ENCODE measurements around the gene PCDH9.
A peak's percentile ranks its signal among the peaks of the same experiment; 100 is the strongest.

PCDH9 gene

GRCh38 chr13:67238277-67238859 lies 8.2 kb upstream of the PCDH9 start:
- no peaks in the 10 kb centered on the region for H3K9me3 ChIP-seq (ENCODE audit: low read length)
- TF ChIP-seq EZH2 (IDR thresholded peaks at IDR 0.05; ENCODE audit: borderline replicate concordance, low read length): no peak
- TF ChIP-seq, protein P1, sequence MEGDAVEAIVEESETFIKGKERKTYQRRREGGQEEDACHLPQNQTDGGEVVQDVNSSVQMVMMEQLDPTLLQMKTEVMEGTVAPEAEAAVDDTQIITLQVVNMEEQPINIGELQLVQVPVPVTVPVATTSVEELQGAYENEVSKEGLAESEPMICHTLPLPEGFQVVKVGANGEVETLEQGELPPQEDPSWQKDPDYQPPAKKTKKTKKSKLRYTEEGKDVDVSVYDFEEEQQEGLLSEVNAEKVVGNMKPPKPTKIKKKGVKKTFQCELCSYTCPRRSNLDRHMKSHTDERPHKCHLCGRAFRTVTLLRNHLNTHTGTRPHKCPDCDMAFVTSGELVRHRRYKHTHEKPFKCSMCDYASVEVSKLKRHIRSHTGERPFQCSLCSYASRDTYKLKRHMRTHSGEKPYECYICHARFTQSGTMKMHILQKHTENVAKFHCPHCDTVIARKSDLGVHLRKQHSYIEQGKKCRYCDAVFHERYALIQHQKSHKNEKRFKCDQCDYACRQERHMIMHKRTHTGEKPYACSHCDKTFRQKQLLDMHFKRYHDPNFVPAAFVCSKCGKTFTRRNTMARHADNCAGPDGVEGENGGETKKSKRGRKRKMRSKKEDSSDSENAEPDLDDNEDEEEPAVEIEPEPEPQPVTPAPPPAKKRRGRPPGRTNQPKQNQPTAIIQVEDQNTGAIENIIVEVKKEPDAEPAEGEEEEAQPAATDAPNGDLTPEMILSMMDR (IDR thresholded peaks at IDR 0.05; ENCODE audit: low read length): peak; percentile 74
- peak overlapping the region; percentile 27 for H3K4me2 ChIP-seq (ENCODE audit: low read length)
- H3K79me2 ChIP-seq (ENCODE audit: insufficient read depth, low read length): no peaks in the 10 kb centered on the region
- peak overlapping the region; percentile 82 for H2AFZ ChIP-seq (ENCODE audit: low read length)
- peak overlapping the region; percentile 48 for H3K27ac ChIP-seq (ENCODE audit: low read depth, low read length, poor library complexity, severe bottlenecking)
- H3F3A ChIP-seq (ENCODE audit: insufficient read depth, low read length): no peaks in the 10 kb centered on the region; the same call in 1 of the 2 replicates
- no peaks in the 10 kb centered on the region for H3K36me3 ChIP-seq (ENCODE audit: insufficient read depth, low read length)
- H4K20me1 ChIP-seq (ENCODE audit: insufficient read depth, low read length): no peaks in the 10 kb centered on the region
- no peaks in the 10 kb centered on the region for H3K9me2 ChIP-seq (ENCODE audit: low read depth, low read length)
- H3K27me3 ChIP-seq (ENCODE audit: insufficient read depth, low read length): no peaks in the 10 kb centered on the region
- H3K9ac ChIP-seq (ENCODE audit: low read length): peak overlapping the region; percentile 42
- H3K4me1 ChIP-seq (ENCODE audit: insufficient read depth, low read length, severe bottlenecking): peaks cover 20% of the 10 kb centered on the region
- H3K4me3 ChIP-seq (ENCODE audit: low read depth, low read length, poor library complexity, severe bottlenecking): no peak overlapping the region

DNA sequence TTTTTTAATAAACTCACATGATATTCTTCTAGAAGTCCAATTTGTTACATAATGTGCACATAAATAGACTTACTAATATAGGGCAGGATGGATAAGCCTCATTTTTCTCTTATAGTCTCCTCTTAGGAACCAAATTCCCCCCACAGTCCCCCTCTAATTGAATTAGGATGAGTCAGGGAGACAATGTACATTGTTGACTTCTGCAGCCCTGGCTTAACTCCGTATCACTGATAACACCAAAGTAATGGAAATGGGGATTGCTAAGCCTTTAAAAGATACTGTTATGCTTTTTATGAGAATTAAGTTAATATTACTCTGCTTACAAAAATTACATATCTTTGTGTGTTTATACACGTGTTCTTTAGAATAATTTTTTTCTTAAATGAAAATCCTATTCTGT lies 5.1 kb upstream of the PCDH9 start:
- Histone ChIP-seq H3K4me2 (ENCODE audit: low read length) (no peak overlapping the region), H3K9me3 (ENCODE audit: low read length) (peaks cover 14% of the 10 kb centered on the region), H3F3A (ENCODE audit: insufficient read depth, low read length) (no peaks in the 10 kb centered on the region; the same call in 1 of the 2 replicates), H3K27ac (ENCODE audit: low read depth, low read length, poor library complexity, severe bottlenecking) (no peak overlapping the region), H3K27me3 (ENCODE audit: insufficient read depth, low read length) (no peaks in the 10 kb centered on the region), H3K9me2 (ENCODE audit: low read depth, low read length) (no peaks in the 10 kb centered on the region), H3K4me3 (ENCODE audit: low read depth, low read length, poor library complexity, severe bottlenecking) (no peak overlapping the region), H3K79me2 (ENCODE audit: insufficient read depth, low read length) (no peaks in the 10 kb centered on the region), H3K9ac (ENCODE audit: low read length) (no peak overlapping the region), H2AFZ (ENCODE audit: low read length) (no peak overlapping the region), H3K36me3 (ENCODE audit: insufficient read depth, low read length) (no peaks in the 10 kb centered on the region), H4K20me1 (ENCODE audit: insufficient read depth, low read length) (no peaks in the 10 kb centered on the region), H3K4me1 (ENCODE audit: insufficient read depth, low read length, severe bottlenecking) (peaks cover 20% of the 10 kb centered on the region)
- TF ChIP-seq, protein P1 (IDR thresholded peaks at IDR 0.05; ENCODE audit: low read length): no peak
- no peak for TF ChIP-seq EZH2 (IDR thresholded peaks at IDR 0.05; ENCODE audit: borderline replicate concordance, low read length)

GRCh38 chr13:67232384-67232783 lies 2.2 kb upstream of the PCDH9 start:
- Histone ChIP-seq H3K4me2 (ENCODE audit: low read length) (no peak overlapping the region), H3K79me2 (ENCODE audit: insufficient read depth, low read length) (no peaks in the 10 kb centered on the region), H3K9me3 (ENCODE audit: low read length) (peaks cover 28% of the 10 kb centered on the region), H3K27ac (ENCODE audit: low read depth, low read length, poor library complexity, severe bottlenecking) (no peak overlapping the region), H3K4me1 (ENCODE audit: insufficient read depth, low read length, severe bottlenecking) (peaks cover 7% of the 10 kb centered on the region), H3K36me3 (ENCODE audit: insufficient read depth, low read length) (no peaks in the 10 kb centered on the region), H3F3A (ENCODE audit: insufficient read depth, low read length) (no peaks in the 10 kb centered on the region), H3K4me3 (ENCODE audit: low read depth, low read length, poor library complexity, severe bottlenecking) (no peak overlapping the region), H3K27me3 (ENCODE audit: insufficient read depth, low read length) (no peaks in the 10 kb centered on the region), H4K20me1 (ENCODE audit: insufficient read depth, low read length) (no peaks in the 10 kb centered on the region), H3K9ac (ENCODE audit: low read length) (no peak overlapping the region), H3K9me2 (ENCODE audit: low read depth, low read length) (no peaks in the 10 kb centered on the region), H2AFZ (ENCODE audit: low read length) (peak overlapping the region; percentile 23)
- no peak for TF ChIP-seq EZH2 (IDR thresholded peaks at IDR 0.05; ENCODE audit: borderline replicate concordance, low read length)
- TF ChIP-seq, protein P1 (IDR thresholded peaks at IDR 0.05; ENCODE audit: low read length): no peak

Data from OCI-LY1 (cell line).